HepG2 (cell line): ENCODE data around the gene GDF9. TPM values are rescaled to one million over a fixed set of nuclear protein-coding genes. Genes with fewer than 3 reads are reported as not detected.

Source experiments
- ATAC-seq: fragments of 200-7000 bp; cut with Tn5 transposase; 3 replicates; pipeline ENCODE4 v1.9.1; 2020; ENCODE audit warnings: mild to moderate bottlenecking, moderate library complexity
- BruUV-seq: library from RNA; stranded (reverse); fragments of 400-500 nt; replicated peaks from 2 replicates; lab custom pipeline; 2021; lab: Mats Ljungman, UMichigan
- CTCF ChIA-PET: fragments of 300-600 bp; formaldehyde crosslinking; extraction: SDS; loops from one replicate; lab custom pipeline; 2021; ENCODE audit warnings: low total read pairs, inconsistent platforms, low intra/inter-chr PET ratio; lab: Yijun Ruan, JAX
- POLR2A ChIA-PET: fragments of 350-600 bp; sonication (Branson Sonifier 250); formaldehyde crosslinking; loops from one replicate; lab custom pipeline; 2020; ENCODE audit warnings: antibody characterized with exemption, inconsistent platforms; lab: Yijun Ruan, JAX
- DNase-seq: peaks from one replicate; pipeline ENCODE4 v3.0.0-alpha.2; 2015; ENCODE audit warnings: low spot score
- FAIRE-seq: peaks from 3 replicates; lab custom pipeline; 2011; peaks lifted over from hg19 to GRCh38; lab: Jason Lieb, UNC
- H2AFZ ChIP-seq: one replicate; pipeline ENCODE4 v1.6.1; 2011; ENCODE audit warnings: low read length, inconsistent platforms
- H3K27ac ChIP-seq: fragments of 300-600 bp; 3 replicates; pipeline ENCODE4 v1.8.0; 2011; ENCODE audit warnings: mixed run types, mild to moderate bottlenecking, mixed read lengths, low read length, inconsistent platforms; ENCODE audit not compliant: insufficient read depth; ENCODE audit errors: extremely low read length
- H3K27me3 ChIP-seq, 2 experiments: fragments of 200-600 bp in 1 of 2; 2 replicates in 1 of 2; 3 replicates in 1 of 2; pipeline versions ENCODE4 v1.6.0 to v1.8.0; 2011; ENCODE audit warnings: low read length in 2 of 2, mild to moderate bottlenecking in 2 of 2, moderate library complexity in 2 of 2, inconsistent platforms in 1 of 2; ENCODE audit not compliant: insufficient read depth in 2 of 2, control insufficient read depth in 1 of 2
- H3K36me3 ChIP-seq, 2 experiments: fragments of 200-600 bp in 1 of 2; replicated peaks in 1 of 2; 2 replicates in 1 of 2; 3 replicates in 1 of 2; pipeline versions ENCODE4 v1.5.1 to v1.8.0; 2011; ENCODE audit warnings: low read length in 2 of 2, inconsistent platforms in 1 of 2; ENCODE audit not compliant: insufficient read depth in 2 of 2, control insufficient read depth in 1 of 2
- H3K4me1 ChIP-seq: 2 replicates; pipeline ENCODE4 v1.5.1; 2012; ENCODE audit warnings: low read length, inconsistent platforms; ENCODE audit not compliant: insufficient read depth
- H3K4me2 ChIP-seq: 2 replicates; pipeline ENCODE4 v1.6.0; 2011; ENCODE audit warnings: low read depth, low read length, inconsistent platforms
- H3K4me3 ChIP-seq, 3 experiments: fragments of 200-600 bp in 1 of 3; sonication (generic), shearing (Covaris generic) in 1 of 3; replicated peaks in 1 of 3; 2 replicates each; pipeline ENCODE4 v1.5.1; 2011 to 2016; ENCODE audit warnings: low read length in 3 of 3, inconsistent platforms in 2 of 3, low read depth in 2 of 3, mild to moderate bottlenecking in 2 of 3, control low read depth in 1 of 3, mixed read lengths in 1 of 3; ENCODE audit not compliant: insufficient read depth in 1 of 3
- H3K79me2 ChIP-seq: one replicate; pipeline ENCODE4 v1.6.1; 2011; ENCODE audit warnings: low read length, inconsistent platforms; ENCODE audit not compliant: insufficient read depth
- H3K9ac ChIP-seq: 2 replicates; pipeline ENCODE4 v1.6.0; 2011; ENCODE audit warnings: mild to moderate bottlenecking, low read depth, low read length, inconsistent platforms; ENCODE audit not compliant: insufficient read depth
- H3K9me3 ChIP-seq: 2 replicates; pipeline ENCODE4 v1.5.1; 2012; ENCODE audit warnings: mild to moderate bottlenecking, low read length
- H4K20me1 ChIP-seq: 2 replicates; pipeline ENCODE4 v1.6.0; 2011; ENCODE audit warnings: inconsistent platforms, mild to moderate bottlenecking, low read length, moderate library complexity; ENCODE audit not compliant: insufficient read depth
- CSRNP2 ChIP-seq: sonication (generic); formaldehyde crosslinking; conservative IDR thresholded peaks from 2 replicates; pipeline ENCODE4 v1.8.0; 2022; ENCODE audit warnings: low read depth, missing genetic modification reagents
- GMEB2 ChIP-seq: IDR thresholded peaks from 2 replicates; pipeline ENCODE4 v1.6.1; 2016; ENCODE audit warnings: missing biosample characterization, missing genetic modification reagents, low read depth
- SIX4 ChIP-seq: sonication (generic); formaldehyde crosslinking; IDR thresholded peaks from 2 replicates; pipeline ENCODE4 v1.4.0; 2020; ENCODE audit warnings: missing genetic modification reagents
- SP140L ChIP-seq: sonication (generic); formaldehyde crosslinking; IDR thresholded peaks from 2 replicates; pipeline ENCODE4 v1.4.0; 2020; ENCODE audit warnings: missing genetic modification reagents, borderline replicate concordance
- ZMAT5 ChIP-seq: sonication (generic); formaldehyde crosslinking; IDR thresholded peaks from 2 replicates; pipeline ENCODE4 v1.5.0; 2020; ENCODE audit warnings: mild to moderate bottlenecking, low read depth, missing genetic modification reagents, borderline replicate concordance
- ZNF10 ChIP-seq: sonication (generic); formaldehyde crosslinking; IDR thresholded peaks from 2 replicates; pipeline ENCODE4 v1.4.0; 2020; ENCODE audit warnings: mild to moderate bottlenecking, low read depth, missing genetic modification reagents, borderline replicate concordance
- ZNF646 ChIP-seq: sonication (generic); formaldehyde crosslinking; IDR thresholded peaks from 2 replicates; pipeline ENCODE4 v1.9.0; 2021; ENCODE audit warnings: mild to moderate bottlenecking, missing genetic modification reagents
- ZNF782 ChIP-seq: sonication (generic); formaldehyde crosslinking; IDR thresholded peaks from 2 replicates; pipeline ENCODE4 v1.4.0; 2020; ENCODE audit warnings: missing genetic modification reagents, mild to moderate bottlenecking, borderline replicate concordance
- ZNF879 ChIP-seq: sonication (generic); formaldehyde crosslinking; IDR thresholded peaks from 2 replicates; pipeline ENCODE4 v1.8.1; 2023; ENCODE audit warnings: missing genetic modification reagents
- WGBS: methylation state at CpG from one replicate; pipeline ENCODE4 v1.1.6; 2017; ENCODE audit warnings: low lambda C conversion rate; 5-methylcytosine and 5-hydroxymethylcytosine counted together
- in situ Hi-C: cut with HindIII; loops from 2 replicates; pipeline ENCODE4 v1.10.0; 2017; ENCODE audit warnings: low pct_unique_long_range_greater_than_20kb; ENCODE audit not compliant: extremely low pct_ligation_motif_present
- intact Hi-C: fragments of 100-400 bp; cut with micrococcal nuclease; formaldehyde crosslinking; loops from one replicate; pipeline ENCODE4 v1.10.0; 2022; ENCODE audit not compliant: unreplicated experiment
- polyA plus RNA-seq, 8 experiments: library from polyadenylated mRNA; depleted of rRNA in 3 of 8; stranded (reverse) in 7 of 8; unstranded in 1 of 8; fragments of >200 nt; fragmentation: Illumina TruSeq in 4 of 8; extraction: Trizol in 4 of 8; gene quantifications; 2 replicates each; pipeline versions ENCODE4 v1.2.1 to v1.2.3, GENCODE V29; 2011 to 2016; ENCODE audit warnings: low read depth in 4 of 8, missing spikeins in 1 of 8, mixed read lengths in 1 of 8; ENCODE audit not compliant: insufficient read depth in 1 of 8
- total RNA-seq, 5 experiments: library from RNA; depleted of rRNA; stranded (reverse); fragments of >200 nt; fragmentation: Illumina TruSeq; extraction: Trizol; gene quantifications; 2 replicates each; pipeline ENCODE4 v1.2.3, GENCODE V29; 2016; ENCODE audit warnings: low read depth in 1 of 5

The GDF9 gene
- total and polyA plus RNA-seq, 2 of the 13 experiments (the other 11 are each of a cell fraction or from before 2014, with no cell fraction given) = 0.33 to 0.38 TPM

- TF ChIP-seq GMEB2 (CRISPR knock-in tag) = no peak
Observed at GRCh38 chr5:132909702-132910101, 43.4 kb upstream of the GDF9 start (continued).

GRCh38 chr5:132907161-132907560 lies 40.9 kb upstream of the GDF9 start:
- DNase-seq = no peak
- intact Hi-C loops = no loop called here
- Histone ChIP-seq H4K20me1 (peaks cover 10% of the 10 kb centered on the region), H3K36me3 (peaks cover 8 to 41% of the 10 kb centered on the region in 2 experiments), H2AFZ (no peak overlapping the region), H3K9me3 (no peaks in the 10 kb centered on the region), H3K27ac (no peak overlapping the region), H3K27me3 (no peaks in the 10 kb centered on the region), H3K4me1 (peaks cover 26% of the 10 kb centered on the region), H3K9ac (no peak overlapping the region), H3K79me2 (peaks cover 24% of the 10 kb centered on the region), H3K4me2 (no peak overlapping the region), H3K4me3 (no peak overlapping the region)
- 100% methylated on average over 2 of the region's 2 CpGs for WGBS
- ChIA-PET POLR2A (no interaction called here), CTCF (no interaction called here)
- no peak for ATAC-seq
- no TSS peak for BruUV-seq
- FAIRE-seq = no peak
- in situ Hi-C loops = no loop called here
- no peak for TF ChIP-seq ZNF10 (CRISPR knock-in tag)
- no peak for TF ChIP-seq ZMAT5 (CRISPR knock-in tag)
- no peak for TF ChIP-seq SP140L (CRISPR knock-in tag)
- no peak for TF ChIP-seq CSRNP2 (CRISPR knock-in tag)
- TF ChIP-seq ZNF646 (CRISPR knock-in tag) = no peak
- TF ChIP-seq ZNF879 (CRISPR knock-in tag) = no peak
- no peak for TF ChIP-seq ZNF782 (CRISPR knock-in tag)
- no peak for TF ChIP-seq SIX4 (CRISPR knock-in tag)
